DOHH2 (cell line): ENCODE results near the gene LRRC46.

Source experiments
- H3F3A ChIP-seq: fragments of 200-600 bp; sonication (generic), shearing (Covaris generic); 2 replicates; pipeline ENCODE4 v1.6.0; 2016; ENCODE audit warnings: antibody characterized with exemption, mild to moderate bottlenecking; ENCODE audit not compliant: control insufficient read depth, insufficient read depth
- H3K27ac ChIP-seq: fragments of 200-600 bp; sonication (generic); 2 replicates; pipeline ENCODE4 v1.5.1; 2014; ENCODE audit warnings: low read depth, mild to moderate bottlenecking, low read length, moderate library complexity
- H3K27me3 ChIP-seq: fragments of 200-600 bp; sonication (generic); 2 replicates; pipeline ENCODE4 v1.6.1; 2014; ENCODE audit warnings: mild to moderate bottlenecking, low read length, mixed read lengths; ENCODE audit not compliant: control insufficient read depth
- H3K36me3 ChIP-seq: fragments of 200-600 bp; sonication (generic); 2 replicates; pipeline ENCODE4 v1.6.1; 2014; ENCODE audit warnings: mild to moderate bottlenecking, low read length, moderate library complexity, mixed read lengths; ENCODE audit not compliant: control insufficient read depth
- H3K4me1 ChIP-seq: fragments of 200-600 bp; sonication (generic); 2 replicates; pipeline ENCODE4 v1.6.1; 2014; ENCODE audit warnings: mild to moderate bottlenecking, low read length, mixed read lengths; ENCODE audit not compliant: control insufficient read depth
- H3K4me2 ChIP-seq: fragments of 200-600 bp; sonication (generic); 2 replicates; pipeline ENCODE4 v1.6.0; 2014; ENCODE audit warnings: mild to moderate bottlenecking, low read length, moderate library complexity
- H3K4me3 ChIP-seq: fragments of 200-600 bp; sonication (generic); 2 replicates; pipeline ENCODE4 v1.5.1; 2014; ENCODE audit warnings: mild to moderate bottlenecking, low read length, mixed read lengths
- H3K79me2 ChIP-seq: fragments of 200-600 bp; sonication (generic); 2 replicates; pipeline ENCODE4 v1.6.1; 2014; ENCODE audit warnings: mild to moderate bottlenecking, low read length, mixed read lengths; ENCODE audit not compliant: control insufficient read depth
- H3K9me2 ChIP-seq: fragments of 200-600 bp; sonication (generic); replicated peaks from 2 replicates; pipeline ENCODE4 v1.6.1; 2014; ENCODE audit warnings: mild to moderate bottlenecking, low read length, mixed read lengths; ENCODE audit not compliant: control insufficient read depth
- H3K9me3 ChIP-seq: fragments of 200-600 bp; sonication (generic); 2 replicates; pipeline ENCODE4 v1.6.1; 2014; ENCODE audit warnings: antibody characterized with exemption, low read length, mixed read lengths; ENCODE audit not compliant: control insufficient read depth, insufficient read depth
- H4K20me1 ChIP-seq: fragments of 200-600 bp; sonication (generic); 2 replicates; pipeline ENCODE4 v1.6.0; 2014; ENCODE audit warnings: low read depth, mild to moderate bottlenecking, antibody characterized with exemption, low read length, moderate library complexity; ENCODE audit not compliant: control insufficient read depth, insufficient read depth
- EZH2phosphoT487 ChIP-seq: fragments of 200-600 bp; sonication (generic); IDR thresholded peaks from 2 replicates; pipeline ENCODE4 v1.6.1; 2017; ENCODE audit warnings: borderline replicate concordance, mild to moderate bottlenecking, antibody characterized with exemption, low read length, moderate library complexity, mixed read lengths
- TF ChIP-seq, protein P1 (sequence below): fragments of 200-600 bp; sonication (generic); IDR thresholded peaks from one replicate; pipeline ENCODE4 v1.5.1; 2014; ENCODE audit warnings: antibody characterized with exemption, mild to moderate bottlenecking, low read depth, low read length; ENCODE audit not compliant: poor library complexity, severe bottlenecking

LRRC46 gene

DNA sequence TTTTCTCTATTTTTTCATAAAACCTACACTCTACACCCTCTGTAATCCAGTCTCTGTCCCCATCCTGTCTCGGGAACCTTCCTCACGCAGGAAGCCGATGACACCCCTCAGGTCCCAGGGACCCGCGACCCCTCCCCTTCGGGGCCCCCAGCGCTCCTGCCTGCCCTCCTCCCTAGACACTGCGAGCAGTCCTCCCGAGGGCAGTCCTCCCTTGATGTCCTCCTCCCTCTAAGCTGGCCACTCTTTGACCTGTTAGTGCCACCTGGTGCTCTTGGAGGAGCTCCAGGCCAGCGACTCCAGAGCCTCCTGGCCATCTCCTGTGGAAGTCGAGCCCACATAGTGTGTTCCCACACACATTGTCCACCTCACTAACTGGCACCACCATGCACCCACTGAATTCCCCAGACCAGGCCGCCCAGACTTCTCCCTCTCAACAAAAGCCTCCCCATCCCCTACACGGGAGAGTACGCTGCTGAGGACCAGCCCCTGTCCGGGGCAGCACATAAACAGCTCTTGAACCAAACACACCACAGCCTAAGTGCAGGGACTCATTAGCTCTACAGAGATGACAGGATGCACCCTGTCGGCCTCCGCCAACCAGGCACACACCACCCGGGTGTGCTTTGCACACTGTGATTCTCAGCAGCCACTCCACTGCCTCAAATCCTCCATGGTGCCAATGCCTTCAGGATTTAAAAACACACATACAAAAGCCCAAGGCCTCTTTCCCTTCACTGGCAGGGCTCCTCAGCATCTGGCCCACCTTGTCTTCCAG lies 19.1 kb upstream of the LRRC46 start:
- no peaks in the 10 kb centered on the region for H3K9me3 ChIP-seq
- H3K4me3 ChIP-seq = no peak overlapping the region
- H3K36me3 ChIP-seq = peaks cover 19% of the 10 kb centered on the region; the same call in 1 of the 2 replicates
- no peaks in the 10 kb centered on the region for H3K27me3 ChIP-seq
- H3K4me1 ChIP-seq = no peaks in the 10 kb centered on the region
- no peaks in the 10 kb centered on the region for H3K79me2 ChIP-seq
- H3K9me2 ChIP-seq = no peaks in the 10 kb centered on the region
- no peak overlapping the region for H3K27ac ChIP-seq
- TF ChIP-seq, protein P1, sequence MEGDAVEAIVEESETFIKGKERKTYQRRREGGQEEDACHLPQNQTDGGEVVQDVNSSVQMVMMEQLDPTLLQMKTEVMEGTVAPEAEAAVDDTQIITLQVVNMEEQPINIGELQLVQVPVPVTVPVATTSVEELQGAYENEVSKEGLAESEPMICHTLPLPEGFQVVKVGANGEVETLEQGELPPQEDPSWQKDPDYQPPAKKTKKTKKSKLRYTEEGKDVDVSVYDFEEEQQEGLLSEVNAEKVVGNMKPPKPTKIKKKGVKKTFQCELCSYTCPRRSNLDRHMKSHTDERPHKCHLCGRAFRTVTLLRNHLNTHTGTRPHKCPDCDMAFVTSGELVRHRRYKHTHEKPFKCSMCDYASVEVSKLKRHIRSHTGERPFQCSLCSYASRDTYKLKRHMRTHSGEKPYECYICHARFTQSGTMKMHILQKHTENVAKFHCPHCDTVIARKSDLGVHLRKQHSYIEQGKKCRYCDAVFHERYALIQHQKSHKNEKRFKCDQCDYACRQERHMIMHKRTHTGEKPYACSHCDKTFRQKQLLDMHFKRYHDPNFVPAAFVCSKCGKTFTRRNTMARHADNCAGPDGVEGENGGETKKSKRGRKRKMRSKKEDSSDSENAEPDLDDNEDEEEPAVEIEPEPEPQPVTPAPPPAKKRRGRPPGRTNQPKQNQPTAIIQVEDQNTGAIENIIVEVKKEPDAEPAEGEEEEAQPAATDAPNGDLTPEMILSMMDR = no peak
- no peak for TF ChIP-seq EZH2phosphoT487
- no peaks in the 10 kb centered on the region for H3F3A ChIP-seq
- H4K20me1 ChIP-seq = no peaks in the 10 kb centered on the region
- no peak overlapping the region for H3K4me2 ChIP-seq

DNA sequence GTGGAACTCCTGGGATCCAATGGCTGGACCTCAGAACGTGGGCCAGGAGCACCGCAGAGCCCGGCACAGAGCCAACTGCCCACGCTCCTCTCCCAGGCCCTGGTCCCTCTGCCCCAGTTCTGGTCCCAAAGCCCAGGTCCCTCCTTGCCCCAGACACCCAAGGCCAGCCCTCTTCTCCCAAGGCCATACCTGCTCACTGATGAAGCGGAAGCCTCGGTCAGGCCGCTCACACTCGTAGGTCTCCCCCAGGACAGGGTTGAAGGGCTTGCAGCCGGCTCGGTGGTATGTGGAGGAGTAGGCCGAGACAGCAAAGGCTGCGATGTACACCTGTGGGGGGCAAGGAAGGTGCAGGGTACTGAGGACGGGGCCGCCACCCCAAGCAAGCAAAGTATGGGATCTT lies 18.4 kb upstream of the LRRC46 start:
- H3K9me2 ChIP-seq = no peaks in the 10 kb centered on the region
- no peak overlapping the region for H3K4me2 ChIP-seq
- H3K4me3 ChIP-seq = no peak overlapping the region
- H3F3A ChIP-seq = no peaks in the 10 kb centered on the region
- no peak overlapping the region for H3K27ac ChIP-seq
- no peaks in the 10 kb centered on the region for H3K9me3 ChIP-seq
- no peak for TF ChIP-seq EZH2phosphoT487
- TF ChIP-seq, protein P1 = no peak
- H3K27me3 ChIP-seq = no peaks in the 10 kb centered on the region
- H3K4me1 ChIP-seq = no peaks in the 10 kb centered on the region
- peaks cover 19% of the 10 kb centered on the region; the same call in 1 of the 2 replicates for H3K36me3 ChIP-seq
- H4K20me1 ChIP-seq = no peaks in the 10 kb centered on the region
- H3K79me2 ChIP-seq = no peaks in the 10 kb centered on the region

DNA sequence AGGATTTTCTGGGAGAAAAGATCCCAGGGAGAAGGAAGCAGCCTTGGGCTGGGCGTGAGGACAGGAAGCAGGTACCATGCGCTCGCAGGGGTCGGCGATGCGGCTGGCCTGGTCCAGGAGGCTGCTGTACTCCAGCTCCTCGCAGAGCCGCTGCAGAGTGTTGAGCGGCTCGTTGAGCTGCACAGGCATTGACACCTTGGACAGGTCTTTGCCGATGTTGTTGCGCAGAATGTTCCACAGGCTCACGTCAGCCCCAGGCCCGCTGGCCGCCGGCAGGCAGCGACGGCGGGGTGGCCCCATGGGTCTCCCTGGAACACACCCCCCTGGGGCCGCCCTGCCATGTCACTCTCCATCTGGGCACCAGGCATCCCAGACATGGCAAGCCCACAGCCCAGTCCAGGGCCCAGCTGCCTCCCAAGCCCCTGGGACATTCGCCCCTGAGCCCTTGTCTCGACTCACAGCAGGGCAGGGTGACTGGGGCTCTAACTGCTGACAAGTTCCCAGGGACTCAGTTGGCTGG lies 17.9 kb upstream of the LRRC46 start:
- H3K36me3 ChIP-seq = peaks cover 21% of the 10 kb centered on the region; the same call in 1 of the 2 replicates

More for the DNA sequence above, 17.9 kb upstream of the LRRC46 start:
- H3K27ac ChIP-seq = no peak overlapping the region
- H3K27me3 ChIP-seq = no peaks in the 10 kb centered on the region
- no peaks in the 10 kb centered on the region for H3K79me2 ChIP-seq
- H3K4me2 ChIP-seq = no peak overlapping the region
- no peaks in the 10 kb centered on the region for H3K4me1 ChIP-seq
- no peaks in the 10 kb centered on the region for H4K20me1 ChIP-seq
- no peak overlapping the region for H3K4me3 ChIP-seq
- H3K9me3 ChIP-seq = no peaks in the 10 kb centered on the region
- TF ChIP-seq, protein P1 = no peak
- TF ChIP-seq EZH2phosphoT487 = no peak
- no peaks in the 10 kb centered on the region for H3K9me2 ChIP-seq
- no peaks in the 10 kb centered on the region for H3F3A ChIP-seq
